HG02588 (cell line): ENCODE results near the gene CPED1.
A peak's percentile ranks its signal among the peaks of the same experiment; 100 is the strongest.
"Not testable (repeated sequence)": the region's sequence is repeated elsewhere in the genome, so short reads cannot be mapped to it uniquely, and the experiment has no call there.

Source experiments
- ATAC-seq: cut with Tn5 transposase; IDR thresholded peaks from one replicate; pipeline ENCODE4 v1.9.1; 2021; ENCODE audit warnings: mild to moderate bottlenecking, moderate library complexity; ENCODE audit not compliant: unreplicated experiment

The CPED1 gene

GRCh38 chr7:121303422-121304101 lies 315.1 kb downstream of the CPED1 start:
- no peak for ATAC-seq

DNA sequence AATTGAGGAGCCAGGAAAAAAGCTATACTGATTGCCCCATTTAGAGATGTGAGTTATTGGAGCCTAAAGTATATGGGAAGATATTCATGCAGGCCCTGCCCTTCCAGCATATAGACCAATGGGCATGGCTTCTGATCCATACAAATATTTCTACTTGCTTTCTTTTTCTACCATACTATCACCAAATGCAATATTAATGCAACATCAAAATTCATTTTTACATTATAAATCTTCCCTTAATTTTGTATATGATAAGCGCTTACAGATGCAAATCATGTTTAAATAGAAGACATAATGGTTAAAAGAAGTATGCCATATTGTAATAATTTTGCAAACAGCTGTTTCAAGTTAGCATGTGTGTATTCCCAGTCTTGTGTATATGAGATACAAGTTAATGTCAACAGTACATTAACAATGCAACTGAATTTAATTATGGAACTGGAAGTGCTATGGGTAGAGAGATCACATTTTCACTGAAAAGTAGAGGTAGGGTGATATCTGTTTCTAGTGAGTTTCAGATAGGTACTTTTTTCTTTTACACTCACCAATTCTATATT lies 315.7 kb downstream of the CPED1 start:
- no peak for ATAC-seq

- no peak for ATAC-seq
Observed at GRCh38 chr7:121305109-121305508, 316.6 kb downstream of the CPED1 start.

DNA sequence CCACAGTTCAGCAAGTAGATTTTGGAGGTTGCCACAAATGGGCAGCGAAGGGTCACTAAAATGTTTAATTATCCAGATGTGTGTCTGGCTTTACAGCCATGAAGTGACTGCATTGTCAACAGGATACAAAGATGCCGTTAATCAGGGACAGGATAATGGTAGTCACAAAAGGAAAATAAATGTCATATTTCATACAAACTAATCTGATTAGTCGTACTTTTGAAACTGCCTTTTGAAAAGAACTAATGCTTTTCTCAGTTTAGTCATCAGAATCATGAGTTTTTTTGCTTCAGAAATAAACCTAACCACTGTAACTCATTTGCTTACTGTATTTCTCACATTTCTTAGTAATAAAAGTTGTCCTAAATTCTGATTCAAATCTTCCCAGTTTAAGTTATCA lies 318.1 kb downstream of the CPED1 start:
- ATAC-seq = no peak

GRCh38 chr7:121307021-121307574 lies 318.6 kb downstream of the CPED1 start:
- no peak for ATAC-seq

DNA sequence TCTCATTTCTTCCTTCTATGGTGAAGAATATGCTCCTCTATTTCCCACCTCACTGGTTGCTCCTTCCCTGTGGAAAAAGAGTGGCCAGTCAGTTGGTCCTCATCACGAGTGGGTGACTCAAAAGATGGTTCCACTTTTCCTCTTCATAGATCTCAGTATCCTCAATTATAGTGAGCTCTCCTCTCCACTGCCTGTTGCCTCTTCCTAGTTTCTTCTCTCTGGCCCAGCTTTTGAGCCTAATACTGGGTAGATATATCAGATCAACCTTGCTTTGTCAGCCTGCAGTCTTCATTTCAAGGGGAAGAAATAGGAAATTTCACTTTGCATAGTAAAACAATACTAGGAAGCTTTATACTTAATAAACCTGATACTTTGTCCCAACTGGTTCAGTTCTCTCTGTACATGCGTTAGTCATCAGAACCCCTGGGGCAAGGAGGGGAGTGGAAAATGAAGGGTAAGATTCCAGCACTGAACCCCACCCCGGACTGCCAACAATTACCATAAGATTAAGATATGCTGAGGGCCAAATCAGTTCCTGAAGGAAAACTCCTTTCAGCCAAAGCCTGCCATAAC lies 324.8 kb downstream of the CPED1 start:
- no peak for ATAC-seq

GRCh38 chr7:121313793-121314676 lies 325.5 kb downstream of the CPED1 start:
- ATAC-seq = peak; percentile 90

DNA sequence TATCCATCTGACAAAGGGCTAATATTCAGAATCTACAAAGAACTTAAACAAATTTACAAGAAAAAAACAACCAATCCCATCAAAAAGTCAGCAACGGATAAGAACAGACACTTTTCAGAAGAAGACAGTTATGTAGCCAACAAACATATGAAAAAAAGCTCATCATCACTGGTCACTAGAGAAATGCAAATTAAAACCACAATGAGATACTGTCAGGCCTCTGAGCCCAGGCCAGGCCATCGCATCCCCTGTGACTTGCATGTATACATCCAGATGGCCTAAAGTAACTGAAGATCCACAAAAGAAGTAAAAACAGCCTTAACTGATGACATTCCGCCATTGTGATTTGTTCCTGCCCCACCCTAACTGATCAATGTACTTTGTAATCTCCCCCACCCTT lies 326.7 kb downstream of the CPED1 start:
- not testable (repeated sequence) for ATAC-seq

DNA sequence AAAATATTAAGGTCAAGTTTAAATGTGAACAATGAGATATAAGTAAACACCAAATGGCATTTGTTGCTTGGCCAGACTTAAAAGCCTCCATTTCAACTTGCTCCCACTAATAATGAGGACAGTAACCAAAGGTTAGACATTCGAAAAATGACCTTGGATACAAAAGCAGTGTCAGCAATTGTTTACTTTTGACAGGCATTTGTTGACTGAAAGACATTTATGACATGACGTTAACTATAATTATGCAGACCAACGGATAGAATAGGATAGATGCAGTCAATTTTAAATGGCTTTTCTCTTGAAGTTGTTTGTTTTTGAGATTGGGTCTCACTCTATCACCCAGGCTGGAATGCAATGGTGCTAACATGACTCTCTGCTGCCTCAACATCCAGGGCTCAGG lies 333.9 kb downstream of the CPED1 start:
- ATAC-seq = no peak

GRCh38 chr7:121323515-121324302 lies 335.2 kb downstream of the CPED1 start:
- no peak for ATAC-seq

GRCh38 chr7:121327671-121328070 lies 339.2 kb downstream of the CPED1 start:
- no peak for ATAC-seq

DNA sequence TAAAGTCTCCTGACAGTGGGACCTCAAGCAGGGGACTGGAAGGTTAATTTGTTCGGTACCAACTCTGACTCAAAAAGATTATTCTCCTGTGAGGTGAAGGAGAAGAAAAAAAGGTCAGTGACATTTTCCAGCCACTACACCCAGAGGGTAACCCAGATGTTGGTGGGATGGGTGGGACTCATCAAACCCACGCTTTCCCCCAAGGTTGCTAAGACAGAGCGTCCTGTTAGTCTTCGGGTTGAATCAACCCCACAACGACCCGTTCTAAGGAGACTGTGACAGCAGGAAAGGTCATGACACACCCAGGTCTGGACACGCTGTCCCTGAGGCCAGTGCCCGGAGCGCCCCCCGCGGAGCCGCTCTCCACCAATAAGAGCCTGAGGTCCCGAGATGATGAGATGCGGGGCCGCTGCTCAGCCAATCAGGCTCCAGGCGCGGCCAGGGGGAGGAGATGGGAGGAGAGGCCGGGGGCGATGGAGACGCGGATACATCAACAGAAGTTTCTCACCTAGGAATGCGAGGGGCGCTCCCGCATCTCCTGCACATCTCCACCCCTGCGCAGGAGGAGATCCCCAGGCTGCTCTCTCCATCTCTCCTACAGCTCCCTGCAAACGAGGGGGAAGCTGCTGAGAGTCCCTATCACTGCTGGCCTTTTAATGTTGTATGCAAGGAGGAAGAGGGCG lies 340.1 kb downstream of the CPED1 start, which contains the start of gene WNT16:
Gene WNT16 (plus strand): TSS at position 493 of the 683 bp plus-strand sequence. CDS start 293 bp downstream, outside the sequence.
- peak; percentile 30 for ATAC-seq

GRCh38 chr7:121329191-121330052 lies 340.9 kb downstream of the CPED1 start:
- ATAC-seq = peak; percentile 55

DNA sequence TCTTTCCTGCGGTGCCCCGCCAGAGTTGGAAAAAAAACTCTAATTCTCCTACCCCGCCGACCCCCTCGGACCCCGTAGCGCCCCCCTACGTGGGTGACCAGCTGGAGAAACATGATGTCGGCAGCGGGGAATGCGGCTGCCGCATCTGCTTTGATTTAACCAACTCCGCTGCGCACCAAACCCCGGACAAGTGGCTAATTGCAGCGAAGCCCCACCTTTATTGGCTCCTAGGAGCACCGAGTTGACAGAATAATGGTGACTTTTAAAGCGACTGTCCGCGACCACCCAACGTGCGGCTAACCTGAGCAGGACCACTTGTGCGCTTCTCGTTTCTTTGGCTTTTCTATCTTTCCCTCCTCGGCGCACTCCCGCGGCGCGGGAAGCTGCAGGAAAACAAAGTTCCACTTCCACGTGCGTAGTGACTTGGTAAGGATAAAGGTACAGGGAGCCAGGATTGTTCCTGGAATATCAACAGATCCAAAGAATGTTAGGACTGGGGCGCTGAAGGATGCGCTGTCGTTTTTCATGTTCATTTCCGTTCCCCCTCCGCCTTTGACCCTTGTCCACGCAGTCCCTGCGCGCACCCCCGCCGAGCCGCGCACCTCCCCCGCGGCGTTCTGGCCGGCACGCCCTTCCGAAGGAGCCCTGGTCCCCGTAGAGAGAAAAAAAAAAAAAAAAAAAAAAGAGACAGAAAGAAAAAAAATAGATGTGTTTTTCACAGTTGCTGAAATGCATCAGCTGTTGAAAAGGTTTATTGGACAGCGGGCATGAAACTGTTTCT lies 341.7 kb downstream of the CPED1 start:
- no peak for ATAC-seq

DNA sequence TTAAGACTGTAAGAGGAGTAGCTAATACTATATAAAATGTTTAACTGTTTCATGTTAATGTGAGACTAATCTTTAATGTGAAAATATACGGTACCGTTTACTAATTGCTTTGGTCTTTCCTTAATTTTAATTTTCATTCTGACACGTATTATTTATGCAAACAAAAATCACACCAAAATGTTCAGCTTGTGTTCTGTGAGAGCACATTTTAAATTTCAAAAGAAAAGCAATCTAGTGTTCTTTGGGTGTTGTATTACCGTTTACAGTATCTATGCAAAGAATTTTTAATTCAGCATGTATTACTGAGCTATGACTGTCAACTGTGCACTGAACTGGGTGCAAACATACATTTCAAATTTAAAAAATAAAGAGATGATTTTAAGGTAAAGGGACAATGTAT lies 342.5 kb downstream of the CPED1 start:
- ATAC-seq = no peak

DNA sequence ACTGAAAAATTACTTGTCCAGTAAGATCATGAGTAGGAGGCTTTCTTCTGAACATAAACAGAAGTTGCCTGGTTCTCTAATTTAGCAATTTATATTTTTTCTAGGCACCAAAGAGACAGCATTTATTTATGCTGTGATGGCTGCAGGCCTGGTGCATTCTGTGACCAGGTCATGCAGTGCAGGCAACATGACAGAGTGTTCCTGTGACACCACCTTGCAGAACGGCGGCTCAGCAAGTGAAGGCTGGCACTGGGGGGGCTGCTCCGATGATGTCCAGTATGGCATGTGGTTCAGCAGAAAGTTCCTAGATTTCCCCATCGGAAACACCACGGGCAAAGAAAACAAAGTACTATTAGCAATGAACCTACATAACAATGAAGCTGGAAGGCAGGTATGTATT lies 343.1 kb downstream of the CPED1 start:
- ATAC-seq = no peak

DNA sequence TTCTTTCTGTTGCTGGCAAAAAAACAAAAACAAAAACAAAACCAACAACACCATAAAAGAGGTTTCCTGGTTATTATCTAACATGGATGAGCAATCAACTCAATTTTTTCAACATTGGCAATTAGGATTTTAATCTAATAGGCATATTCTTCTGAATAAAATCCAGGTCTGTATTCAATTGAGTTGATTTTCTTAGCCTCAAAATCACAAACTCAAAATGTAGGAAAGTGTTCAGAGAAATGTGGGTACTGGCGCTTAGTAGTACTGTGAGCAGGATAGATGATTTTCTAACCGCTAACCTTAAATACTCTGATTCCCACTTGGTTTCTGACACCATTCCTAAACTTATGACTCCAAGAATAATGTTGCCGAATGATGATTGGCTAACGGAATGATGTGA lies 345.9 kb downstream of the CPED1 start:
- ATAC-seq = no peak
